GM23338 (cell line): ENCODE measurements around the gene TFF1. TPM values are rescaled to one million over a fixed set of nuclear protein-coding genes. Genes with fewer than 3 reads are reported as not detected.

Experiments
- ATAC-seq: fragments of 200-7000 bp; cut with Tn5 transposase; 3 replicates; pipeline ENCODE4 v1.9.1; 2020
- DNase-seq: peaks from one replicate; pipeline ENCODE4 v3.0.0-alpha.2; 2015; ENCODE audit warnings: low spot score
- H2AFZ ChIP-seq: fragments of 200-600 bp; sonication (generic); 2 replicates; pipeline ENCODE4 v1.8.0; 2016; ENCODE audit warnings: antibody characterized with exemption, mild to moderate bottlenecking, moderate library complexity
- H3F3A ChIP-seq: fragments of 200-600 bp; sonication (generic); replicated peaks from 2 replicates; pipeline ENCODE4 v1.8.0; 2017; ENCODE audit warnings: antibody characterized with exemption, mixed run types, low read depth
- H3K27ac ChIP-seq: fragments of 200-600 bp; sonication (generic); 2 replicates; pipeline ENCODE4 v1.6.1; 2016; ENCODE audit warnings: low read depth
- H3K27me3 ChIP-seq: fragments of 200-600 bp; sonication (generic); 2 replicates; pipeline ENCODE4 v1.8.0; 2016; ENCODE audit warnings: mild to moderate bottlenecking, mixed run types, moderate library complexity; ENCODE audit not compliant: insufficient read depth
- H3K36me3 ChIP-seq: fragments of 200-600 bp; sonication (generic); 2 replicates; pipeline ENCODE4 v1.8.0; 2016; ENCODE audit warnings: mild to moderate bottlenecking; ENCODE audit not compliant: insufficient read depth
- H3K4me1 ChIP-seq: fragments of 200-600 bp; sonication (generic); 2 replicates; pipeline ENCODE4 v1.8.0; 2016; ENCODE audit warnings: mild to moderate bottlenecking, moderate library complexity; ENCODE audit not compliant: insufficient read depth
- H3K4me2 ChIP-seq: fragments of 200-600 bp; sonication (generic); 2 replicates; pipeline ENCODE4 v1.7.1; 2017; ENCODE audit warnings: mixed run types
- H3K4me3 ChIP-seq: fragments of 200-600 bp; sonication (generic); 2 replicates; pipeline ENCODE4 v1.6.1; 2016; ENCODE audit warnings: mixed run types
- H3K79me2 ChIP-seq: fragments of 200-600 bp; sonication (generic); replicated peaks from 2 replicates; pipeline ENCODE4 v1.8.0; 2017; ENCODE audit warnings: mild to moderate bottlenecking; ENCODE audit not compliant: insufficient read depth
- H3K9me2 ChIP-seq: fragments of 200-600 bp; sonication (generic); 2 replicates; pipeline ENCODE4 v1.8.0; 2017; ENCODE audit not compliant: insufficient read depth
- H4K20me1 ChIP-seq: fragments of 200-600 bp; sonication (generic); replicated peaks from 2 replicates; pipeline ENCODE4 v1.8.0; 2017; ENCODE audit warnings: mild to moderate bottlenecking; ENCODE audit not compliant: insufficient read depth
- H3K27ac Mint-ChIP-seq: 2 replicates; pipeline ENCODE4 v1.8.0; 2020; ENCODE audit warnings: inconsistent platforms, mild to moderate bottlenecking, moderate library complexity, mixed read lengths
- H3K27me3 Mint-ChIP-seq: 3 replicates; pipeline ENCODE4 v1.8.0; 2022; ENCODE audit warnings: low read depth, mild to moderate bottlenecking, moderate library complexity, mixed read lengths, inconsistent platforms; ENCODE audit not compliant: insufficient read depth, poor library complexity
- H3K36me3 Mint-ChIP-seq: 3 replicates; pipeline ENCODE4 v1.8.0; 2021; ENCODE audit warnings: low read depth, mild to moderate bottlenecking, inconsistent platforms, moderate library complexity, mixed read lengths
- H3K4me1 Mint-ChIP-seq: 3 replicates; pipeline ENCODE4 v1.8.0; 2020; ENCODE audit warnings: mild to moderate bottlenecking, inconsistent platforms, mixed read lengths
- H3K4me3 Mint-ChIP-seq: 3 replicates; pipeline ENCODE4 v1.8.0; 2021; ENCODE audit warnings: moderate library complexity, mild to moderate bottlenecking, inconsistent platforms, mixed read lengths
- H3K9me3 Mint-ChIP-seq: 3 replicates; pipeline ENCODE4 v1.8.0; 2020; ENCODE audit warnings: moderate library complexity, mild to moderate bottlenecking, inconsistent platforms, mixed read lengths
- CREB1 ChIP-seq: fragments of 250-450 bp; sonication (Bioruptor Pico); IDR thresholded peaks from 2 replicates; pipeline ENCODE4 v1.5.0; 2020; ENCODE audit warnings: low read depth, mild to moderate bottlenecking, moderate library complexity
- EZH2 ChIP-seq: fragments of 200-600 bp; sonication (generic); IDR thresholded peaks from one replicate; pipeline ENCODE4 v1.8.0; 2017; ENCODE audit warnings: antibody characterized with exemption, mild to moderate bottlenecking, low read depth; ENCODE audit not compliant: unreplicated experiment
- NANOG ChIP-seq: IDR thresholded peaks from 2 replicates; pipeline ENCODE4 v1.6.1; 2016; ENCODE audit warnings: antibody characterized with exemption, borderline replicate concordance
- STAT1 ChIP-seq: IDR thresholded peaks from one replicate; pipeline ENCODE4 v1.6.1; 2016; ENCODE audit warnings: antibody characterized with exemption; ENCODE audit not compliant: unreplicated experiment
- ZNF114 ChIP-seq: fragments of 250-450 bp; sonication (Bioruptor Pico); IDR thresholded peaks from 2 replicates; pipeline ENCODE4 v1.5.0; 2020; ENCODE audit warnings: mild to moderate bottlenecking, moderate library complexity
- ZNF331 ChIP-seq: fragments of 250-450 bp; sonication (Bioruptor Pico); IDR thresholded peaks from 2 replicates; pipeline ENCODE4 v1.5.0; 2020; ENCODE audit warnings: low read depth, mild to moderate bottlenecking, moderate library complexity
- polyA plus RNA-seq: library from polyadenylated mRNA; unstranded; fragments of >200 nt; fragmentation: Nextera tagmentation; extraction: Ambion mirVana; gene quantifications from 2 replicates; pipeline ENCODE4 v1.2.1, GENCODE V29; 2016
- total RNA-seq: library from RNA; depleted of rRNA; stranded (reverse); fragments of >200 nt; shearing (Covaris generic); gene quantifications from 2 replicates; pipeline ENCODE4 v1.2.3, GENCODE V29; 2014
- TF ChIP-seq, protein P1 (sequence below): fragments of 250-450 bp; sonication (Bioruptor Pico); IDR thresholded peaks from 2 replicates; pipeline ENCODE4 v1.5.0; 2020; ENCODE audit warnings: mild to moderate bottlenecking, moderate library complexity
- TF ChIP-seq, protein P2 (sequence below), 2 experiments: fragments of 200-600 bp in 1 of 2; sonication (generic) in 1 of 2; conservative IDR thresholded peaks; 2 replicates each; pipeline versions ENCODE4 v1.5.1 to v1.6.1; 2016 to 2017; ENCODE audit warnings: antibody characterized with exemption in 2 of 2, low read depth in 2 of 2, mild to moderate bottlenecking in 2 of 2, moderate library complexity in 1 of 2
- TF ChIP-seq, protein P3 (sequence below): IDR thresholded peaks from one replicate; pipeline ENCODE4 v1.6.1; 2018; ENCODE audit warnings: antibody characterized with exemption; ENCODE audit not compliant: unreplicated experiment

Gene TFF1
- total and polyA plus RNA-seq, 2 experiments from 2014 or later = not detected

DNA sequence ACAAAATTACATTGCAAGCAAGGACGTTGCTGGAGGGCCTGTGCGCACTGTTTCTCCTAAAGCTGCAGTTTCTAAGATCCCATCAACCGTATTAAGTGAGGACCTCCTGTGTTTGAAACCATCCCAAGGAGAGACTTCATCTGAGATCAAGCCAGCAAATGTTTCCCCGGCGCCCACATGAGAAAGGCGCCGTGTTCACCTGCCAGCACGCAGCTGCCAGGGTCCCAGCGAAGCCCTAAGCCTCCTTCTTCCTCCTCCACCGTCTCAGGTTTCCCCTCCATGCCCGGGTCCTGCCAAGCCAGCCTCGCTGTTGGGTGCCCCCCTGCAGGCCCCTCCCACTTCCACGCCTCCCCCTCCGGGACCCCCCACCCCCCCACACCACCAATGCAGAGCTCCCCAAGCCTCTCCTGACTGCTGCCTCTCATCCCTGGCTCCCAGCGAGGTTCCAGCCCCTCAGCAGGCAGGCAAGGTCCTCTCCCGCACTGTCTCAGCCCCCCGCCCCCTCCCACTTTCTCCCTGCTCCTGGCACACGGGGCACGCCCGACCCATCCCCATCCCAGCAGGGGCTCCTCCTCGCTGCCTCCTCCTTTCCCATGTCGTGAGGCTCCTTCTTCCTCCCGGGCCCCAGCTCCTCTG is 8.6 kb upstream of the TFF1 start (continued):
- TF ChIP-seq, protein P1, sequence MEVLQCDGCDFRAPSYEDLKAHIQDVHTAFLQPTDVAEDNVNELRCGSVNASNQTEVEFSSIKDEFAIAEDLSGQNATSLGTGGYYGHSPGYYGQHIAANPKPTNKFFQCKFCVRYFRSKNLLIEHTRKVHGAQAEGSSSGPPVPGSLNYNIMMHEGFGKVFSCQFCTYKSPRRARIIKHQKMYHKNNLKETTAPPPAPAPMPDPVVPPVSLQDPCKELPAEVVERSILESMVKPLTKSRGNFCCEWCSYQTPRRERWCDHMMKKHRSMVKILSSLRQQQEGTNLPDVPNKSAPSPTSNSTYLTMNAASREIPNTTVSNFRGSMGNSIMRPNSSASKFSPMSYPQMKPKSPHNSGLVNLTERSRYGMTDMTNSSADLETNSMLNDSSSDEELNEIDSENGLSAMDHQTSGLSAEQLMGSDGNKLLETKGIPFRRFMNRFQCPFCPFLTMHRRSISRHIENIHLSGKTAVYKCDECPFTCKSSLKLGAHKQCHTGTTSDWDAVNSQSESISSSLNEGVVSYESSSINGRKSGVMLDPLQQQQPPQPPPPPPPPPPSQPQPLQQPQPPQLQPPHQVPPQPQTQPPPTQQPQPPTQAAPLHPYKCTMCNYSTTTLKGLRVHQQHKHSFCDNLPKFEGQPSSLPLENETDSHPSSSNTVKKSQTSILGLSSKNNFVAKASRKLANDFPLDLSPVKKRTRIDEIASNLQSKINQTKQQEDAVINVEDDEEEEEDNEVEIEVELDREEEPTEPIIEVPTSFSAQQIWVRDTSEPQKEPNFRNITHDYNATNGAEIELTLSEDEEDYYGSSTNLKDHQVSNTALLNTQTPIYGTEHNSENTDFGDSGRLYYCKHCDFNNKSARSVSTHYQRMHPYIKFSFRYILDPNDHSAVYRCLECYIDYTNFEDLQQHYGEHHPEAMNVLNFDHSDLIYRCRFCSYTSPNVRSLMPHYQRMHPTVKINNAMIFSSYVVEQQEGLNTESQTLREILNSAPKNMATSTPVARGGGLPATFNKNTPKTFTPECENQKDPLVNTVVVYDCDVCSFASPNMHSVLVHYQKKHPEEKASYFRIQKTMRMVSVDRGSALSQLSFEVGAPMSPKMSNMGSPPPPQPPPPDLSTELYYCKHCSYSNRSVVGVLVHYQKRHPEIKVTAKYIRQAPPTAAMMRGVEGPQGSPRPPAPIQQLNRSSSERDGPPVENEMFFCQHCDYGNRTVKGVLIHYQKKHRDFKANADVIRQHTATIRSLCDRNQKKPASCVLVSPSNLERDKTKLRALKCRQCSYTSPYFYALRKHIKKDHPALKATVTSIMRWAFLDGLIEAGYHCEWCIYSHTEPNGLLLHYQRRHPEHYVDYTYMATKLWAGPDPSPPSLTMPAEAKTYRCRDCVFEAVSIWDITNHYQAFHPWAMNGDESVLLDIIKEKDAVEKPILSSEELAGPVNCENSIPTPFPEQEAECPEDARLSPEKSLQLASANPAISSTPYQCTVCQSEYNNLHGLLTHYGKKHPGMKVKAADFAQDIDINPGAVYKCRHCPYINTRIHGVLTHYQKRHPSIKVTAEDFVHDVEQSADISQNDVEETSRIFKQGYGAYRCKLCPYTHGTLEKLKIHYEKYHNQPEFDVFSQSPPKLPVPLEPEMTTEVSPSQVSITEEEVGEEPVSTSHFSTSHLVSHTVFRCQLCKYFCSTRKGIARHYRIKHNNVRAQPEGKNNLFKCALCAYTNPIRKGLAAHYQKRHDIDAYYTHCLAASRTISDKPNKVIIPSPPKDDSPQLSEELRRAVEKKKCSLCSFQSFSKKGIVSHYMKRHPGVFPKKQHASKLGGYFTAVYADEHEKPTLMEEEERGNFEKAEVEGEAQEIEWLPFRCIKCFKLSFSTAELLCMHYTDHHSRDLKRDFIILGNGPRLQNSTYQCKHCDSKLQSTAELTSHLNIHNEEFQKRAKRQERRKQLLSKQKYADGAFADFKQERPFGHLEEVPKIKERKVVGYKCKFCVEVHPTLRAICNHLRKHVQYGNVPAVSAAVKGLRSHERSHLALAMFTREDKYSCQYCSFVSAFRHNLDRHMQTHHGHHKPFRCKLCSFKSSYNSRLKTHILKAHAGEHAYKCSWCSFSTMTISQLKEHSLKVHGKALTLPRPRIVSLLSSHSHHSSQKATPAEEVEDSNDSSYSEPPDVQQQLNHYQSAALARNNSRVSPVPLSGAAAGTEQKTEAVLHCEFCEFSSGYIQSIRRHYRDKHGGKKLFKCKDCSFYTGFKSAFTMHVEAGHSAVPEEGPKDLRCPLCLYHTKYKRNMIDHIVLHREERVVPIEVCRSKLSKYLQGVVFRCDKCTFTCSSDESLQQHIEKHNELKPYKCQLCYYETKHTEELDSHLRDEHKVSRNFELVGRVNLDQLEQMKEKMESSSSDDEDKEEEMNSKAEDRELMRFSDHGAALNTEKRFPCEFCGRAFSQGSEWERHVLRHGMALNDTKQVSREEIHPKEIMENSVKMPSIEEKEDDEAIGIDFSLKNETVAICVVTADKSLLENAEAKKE (CRISPR knock-in tag) = no peak
- TF ChIP-seq ZNF114 = no peak

DNA sequence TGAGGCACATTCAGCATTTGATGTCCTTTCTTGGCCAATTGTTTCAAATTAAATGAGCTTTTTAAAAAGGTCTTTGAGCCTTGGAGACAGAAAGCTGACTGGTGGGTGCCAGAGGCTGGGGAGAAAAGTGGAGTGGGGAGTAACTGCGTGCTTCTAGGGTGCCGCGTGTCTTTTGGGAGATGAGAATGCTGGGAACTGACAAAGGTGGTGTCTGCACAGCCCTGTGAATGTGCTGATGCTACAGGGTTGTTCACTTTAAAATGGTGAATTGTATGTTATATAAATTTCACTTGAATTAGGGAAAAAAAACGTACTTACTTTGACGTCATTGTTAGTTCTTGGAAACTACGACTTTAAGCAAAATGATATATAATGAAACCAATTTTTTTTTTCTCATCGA is 8.1 kb upstream of the TFF1 start:
- H2AFZ ChIP-seq = 0 out of 2 replicates have a peak overlapping the region, but pooled peaks have one; percentile 47
- no peak overlapping the region for H3K4me3 ChIP-seq
- no peak overlapping the region for H3K4me3 Mint-ChIP-seq
- H3K36me3 ChIP-seq = no peaks in the 10 kb centered on the region
- no peak for DNase-seq
- no peak overlapping the region for H3K4me2 ChIP-seq
- H3K36me3 Mint-ChIP-seq = no peaks in the 10 kb centered on the region
- H3K27ac ChIP-seq = no peak overlapping the region
- no peaks in the 10 kb centered on the region for H3K4me1 ChIP-seq
- no peaks in the 10 kb centered on the region for H3K27me3 ChIP-seq
- ATAC-seq = no peak
- H3K79me2 ChIP-seq = no peaks in the 10 kb centered on the region
- H3K9me2 ChIP-seq = no peaks in the 10 kb centered on the region
- no peaks in the 10 kb centered on the region for H3K9me3 Mint-ChIP-seq
- no peaks in the 10 kb centered on the region for H3F3A ChIP-seq
- H3K27me3 Mint-ChIP-seq = peaks cover 3% of the 10 kb centered on the region
- H3K4me1 Mint-ChIP-seq = peaks cover 2% of the 10 kb centered on the region; the same call in 1 of the 3 replicates
- H3K27ac Mint-ChIP-seq = no peak overlapping the region
- no peaks in the 10 kb centered on the region for H4K20me1 ChIP-seq
- TF ChIP-seq ZNF114 = no peak
- no peak for TF ChIP-seq EZH2
- TF ChIP-seq, protein P2, sequence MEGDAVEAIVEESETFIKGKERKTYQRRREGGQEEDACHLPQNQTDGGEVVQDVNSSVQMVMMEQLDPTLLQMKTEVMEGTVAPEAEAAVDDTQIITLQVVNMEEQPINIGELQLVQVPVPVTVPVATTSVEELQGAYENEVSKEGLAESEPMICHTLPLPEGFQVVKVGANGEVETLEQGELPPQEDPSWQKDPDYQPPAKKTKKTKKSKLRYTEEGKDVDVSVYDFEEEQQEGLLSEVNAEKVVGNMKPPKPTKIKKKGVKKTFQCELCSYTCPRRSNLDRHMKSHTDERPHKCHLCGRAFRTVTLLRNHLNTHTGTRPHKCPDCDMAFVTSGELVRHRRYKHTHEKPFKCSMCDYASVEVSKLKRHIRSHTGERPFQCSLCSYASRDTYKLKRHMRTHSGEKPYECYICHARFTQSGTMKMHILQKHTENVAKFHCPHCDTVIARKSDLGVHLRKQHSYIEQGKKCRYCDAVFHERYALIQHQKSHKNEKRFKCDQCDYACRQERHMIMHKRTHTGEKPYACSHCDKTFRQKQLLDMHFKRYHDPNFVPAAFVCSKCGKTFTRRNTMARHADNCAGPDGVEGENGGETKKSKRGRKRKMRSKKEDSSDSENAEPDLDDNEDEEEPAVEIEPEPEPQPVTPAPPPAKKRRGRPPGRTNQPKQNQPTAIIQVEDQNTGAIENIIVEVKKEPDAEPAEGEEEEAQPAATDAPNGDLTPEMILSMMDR (conservative IDR thresholded peaks at IDR 0.05; ENCODE audit: low read depth in 2 of 2) = no peak
- no peak for TF ChIP-seq ZNF331
- TF ChIP-seq CREB1 = no peak
- no peak for TF ChIP-seq NANOG
- TF ChIP-seq, protein P3, sequence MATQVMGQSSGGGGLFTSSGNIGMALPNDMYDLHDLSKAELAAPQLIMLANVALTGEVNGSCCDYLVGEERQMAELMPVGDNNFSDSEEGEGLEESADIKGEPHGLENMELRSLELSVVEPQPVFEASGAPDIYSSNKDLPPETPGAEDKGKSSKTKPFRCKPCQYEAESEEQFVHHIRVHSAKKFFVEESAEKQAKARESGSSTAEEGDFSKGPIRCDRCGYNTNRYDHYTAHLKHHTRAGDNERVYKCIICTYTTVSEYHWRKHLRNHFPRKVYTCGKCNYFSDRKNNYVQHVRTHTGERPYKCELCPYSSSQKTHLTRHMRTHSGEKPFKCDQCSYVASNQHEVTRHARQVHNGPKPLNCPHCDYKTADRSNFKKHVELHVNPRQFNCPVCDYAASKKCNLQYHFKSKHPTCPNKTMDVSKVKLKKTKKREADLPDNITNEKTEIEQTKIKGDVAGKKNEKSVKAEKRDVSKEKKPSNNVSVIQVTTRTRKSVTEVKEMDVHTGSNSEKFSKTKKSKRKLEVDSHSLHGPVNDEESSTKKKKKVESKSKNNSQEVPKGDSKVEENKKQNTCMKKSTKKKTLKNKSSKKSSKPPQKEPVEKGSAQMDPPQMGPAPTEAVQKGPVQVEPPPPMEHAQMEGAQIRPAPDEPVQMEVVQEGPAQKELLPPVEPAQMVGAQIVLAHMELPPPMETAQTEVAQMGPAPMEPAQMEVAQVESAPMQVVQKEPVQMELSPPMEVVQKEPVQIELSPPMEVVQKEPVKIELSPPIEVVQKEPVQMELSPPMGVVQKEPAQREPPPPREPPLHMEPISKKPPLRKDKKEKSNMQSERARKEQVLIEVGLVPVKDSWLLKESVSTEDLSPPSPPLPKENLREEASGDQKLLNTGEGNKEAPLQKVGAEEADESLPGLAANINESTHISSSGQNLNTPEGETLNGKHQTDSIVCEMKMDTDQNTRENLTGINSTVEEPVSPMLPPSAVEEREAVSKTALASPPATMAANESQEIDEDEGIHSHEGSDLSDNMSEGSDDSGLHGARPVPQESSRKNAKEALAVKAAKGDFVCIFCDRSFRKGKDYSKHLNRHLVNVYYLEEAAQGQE = no peak
- TF ChIP-seq STAT1 = no peak
